ENCODE results near the gene ST6GALNAC3.
A peak's percentile ranks its signal among the peaks of the same experiment; 100 is the strongest.

The ST6GALNAC3 gene

GRCh38 chr1:76247261-76247852, 172.8 kb downstream of the ST6GALNAC3 start:
- DNase-seq (ENCODE audit: low spot score) = no peak

DNA sequence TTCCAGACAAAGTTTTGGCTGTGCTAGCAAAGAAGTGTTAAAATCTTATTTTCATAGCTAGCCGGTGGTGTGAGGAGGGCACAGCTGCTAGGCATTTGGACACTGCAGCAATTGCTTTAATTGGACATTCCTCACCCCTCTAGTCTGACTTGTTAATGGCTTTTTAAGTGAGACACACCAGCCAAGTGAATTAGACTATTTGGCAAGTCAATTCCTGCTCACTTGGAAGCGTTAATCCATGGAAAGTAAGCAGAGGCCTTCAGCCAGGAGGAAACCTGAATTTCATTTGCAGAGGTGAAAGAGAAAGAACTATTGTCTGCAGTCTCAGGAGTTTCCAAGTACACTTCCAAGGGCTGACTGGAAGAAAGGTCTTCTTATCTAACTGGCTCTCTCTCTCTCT, 175.7 kb downstream of the ST6GALNAC3 start:
- DNase-seq (ENCODE audit: low spot score) = no peak

DNA sequence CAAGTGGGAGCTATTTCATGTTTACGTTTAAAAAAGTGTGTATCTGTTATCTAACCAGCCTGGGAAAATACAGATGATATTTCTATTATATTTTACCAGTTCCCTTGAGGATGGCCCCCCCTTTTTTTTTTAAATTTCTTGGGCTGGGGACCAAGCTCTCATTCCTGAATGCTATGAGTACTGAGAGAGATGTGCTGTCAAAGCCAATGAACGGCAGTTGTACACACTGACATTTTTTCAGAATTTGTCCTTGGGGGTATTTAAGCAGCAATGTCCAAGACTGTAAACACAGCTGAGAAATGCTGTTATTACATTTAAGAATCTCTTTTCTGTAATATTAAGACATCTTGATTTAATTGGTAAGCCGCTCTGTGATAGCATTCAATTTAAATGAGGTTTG, 177.9 kb downstream of the ST6GALNAC3 start:
- DNase-seq (ENCODE audit: low spot score) = no peak

GRCh38 chr1:76254104-76255030, 179.8 kb downstream of the ST6GALNAC3 start:
- no peak for DNase-seq (ENCODE audit: low spot score)

GRCh38 chr1:76256289-76257223, 182.0 kb downstream of the ST6GALNAC3 start:
- DNase-seq (ENCODE audit: low spot score) = no peak

GRCh38 chr1:76257823-76258222, 183.3 kb downstream of the ST6GALNAC3 start:
- DNase-seq (ENCODE audit: low spot score) = no peak

GRCh38 chr1:76259270-76259669, 184.7 kb downstream of the ST6GALNAC3 start:
- DNase-seq (ENCODE audit: low spot score) = no peak

- no peak for DNase-seq (ENCODE audit: low spot score)
These were observed 185.7 kb downstream of the ST6GALNAC3 start for GRCh38 chr1:76260279-76260678.

DNA sequence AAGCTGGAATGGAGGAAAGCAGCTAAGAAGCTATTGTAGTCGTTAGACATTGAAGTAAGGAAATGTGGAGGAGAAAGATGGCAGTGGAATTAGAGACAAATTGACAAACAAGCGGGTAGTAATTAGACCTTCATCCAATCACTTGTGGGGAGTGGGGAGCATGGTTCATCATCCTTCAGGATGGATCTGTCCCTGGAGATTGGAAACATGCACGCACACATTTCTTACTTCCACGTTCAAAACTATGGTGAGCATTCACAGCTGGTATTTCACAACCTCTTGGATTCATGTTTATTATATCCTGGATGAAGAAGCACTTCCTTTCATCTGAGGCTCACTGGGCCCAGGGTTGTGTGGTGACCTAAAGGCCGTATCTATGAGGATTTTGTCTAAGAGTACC, 188.1 kb downstream of the ST6GALNAC3 start:
- no peak for DNase-seq (ENCODE audit: low spot score)

GRCh38 chr1:76264642-76265041, 190.1 kb downstream of the ST6GALNAC3 start:
- no peak for DNase-seq (ENCODE audit: low spot score)

GRCh38 chr1:76266762-76267161, 192.2 kb downstream of the ST6GALNAC3 start:
- DNase-seq (ENCODE audit: low spot score) = no peak

- DNase-seq (ENCODE audit: low spot score) = no peak
These were observed 193.1 kb downstream of the ST6GALNAC3 start for GRCh38 chr1:76267631-76268030.

DNA sequence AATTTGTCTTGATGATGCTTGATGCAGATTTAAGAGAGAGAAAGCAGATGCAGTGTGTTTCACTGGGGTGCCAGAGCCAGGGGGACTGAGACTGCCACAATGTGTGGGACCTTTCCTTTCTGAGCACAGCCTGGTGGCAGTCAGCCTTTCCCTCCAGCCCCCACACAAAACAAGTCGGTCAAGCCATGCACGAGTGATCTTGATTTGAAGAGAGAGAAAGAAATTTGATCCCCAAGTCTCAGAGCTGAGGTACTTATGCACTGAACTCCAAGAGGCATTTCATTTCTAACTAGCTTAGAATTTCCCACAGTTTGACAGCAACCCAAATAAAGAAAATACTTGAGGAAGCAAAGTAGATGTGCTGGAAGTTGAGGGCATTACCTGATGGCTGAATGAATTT, 193.8 kb downstream of the ST6GALNAC3 start:
- DNase-seq (ENCODE audit: low spot score) = no peak

GRCh38 chr1:76269155-76269554, 194.6 kb downstream of the ST6GALNAC3 start:
- peak; percentile 33 for DNase-seq (ENCODE audit: low spot score)

DNA sequence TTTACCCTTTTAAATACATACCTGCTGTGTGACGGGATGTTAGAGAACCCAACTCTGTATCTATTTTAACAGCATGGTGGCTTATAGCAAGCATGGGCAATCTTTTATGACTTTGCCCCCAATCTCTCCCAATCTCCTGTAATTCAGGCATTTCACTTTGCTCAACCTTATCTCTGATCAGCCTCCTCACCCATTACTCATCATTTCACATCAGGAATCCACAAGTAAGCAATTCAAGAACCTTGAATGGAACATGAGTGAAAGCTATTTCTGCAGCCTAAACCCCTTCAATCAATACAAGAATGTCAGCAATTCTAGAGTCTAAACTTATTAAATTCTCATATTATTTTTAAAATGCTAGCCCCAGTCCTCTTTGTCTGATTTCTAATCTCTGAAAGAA, 199.8 kb downstream of the ST6GALNAC3 start:
- no peak for DNase-seq (ENCODE audit: low spot score)

GRCh38 chr1:76274718-76275117, 200.2 kb downstream of the ST6GALNAC3 start:
- no peak for DNase-seq (ENCODE audit: low spot score)

DNA sequence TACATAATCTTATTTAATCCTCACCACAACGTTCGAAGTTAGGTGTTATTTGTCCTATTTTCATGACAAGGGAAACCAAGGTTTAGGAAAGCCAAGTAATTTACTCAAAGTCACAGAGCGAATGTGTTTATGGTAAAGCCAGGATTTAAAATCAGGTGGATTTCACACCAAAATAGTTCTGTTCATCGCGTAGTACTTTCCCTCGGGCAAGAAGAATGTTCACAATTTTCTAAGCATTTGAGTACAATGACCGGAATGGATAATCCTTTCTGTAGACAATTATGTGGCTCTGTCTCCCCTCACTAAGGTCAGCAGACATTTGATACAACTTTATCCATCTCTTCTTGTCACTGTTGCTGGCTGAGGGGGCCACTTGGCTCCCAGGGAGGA, 204.2 kb downstream of the ST6GALNAC3 start:
- DNase-seq (ENCODE audit: low spot score) = no peak

DNA sequence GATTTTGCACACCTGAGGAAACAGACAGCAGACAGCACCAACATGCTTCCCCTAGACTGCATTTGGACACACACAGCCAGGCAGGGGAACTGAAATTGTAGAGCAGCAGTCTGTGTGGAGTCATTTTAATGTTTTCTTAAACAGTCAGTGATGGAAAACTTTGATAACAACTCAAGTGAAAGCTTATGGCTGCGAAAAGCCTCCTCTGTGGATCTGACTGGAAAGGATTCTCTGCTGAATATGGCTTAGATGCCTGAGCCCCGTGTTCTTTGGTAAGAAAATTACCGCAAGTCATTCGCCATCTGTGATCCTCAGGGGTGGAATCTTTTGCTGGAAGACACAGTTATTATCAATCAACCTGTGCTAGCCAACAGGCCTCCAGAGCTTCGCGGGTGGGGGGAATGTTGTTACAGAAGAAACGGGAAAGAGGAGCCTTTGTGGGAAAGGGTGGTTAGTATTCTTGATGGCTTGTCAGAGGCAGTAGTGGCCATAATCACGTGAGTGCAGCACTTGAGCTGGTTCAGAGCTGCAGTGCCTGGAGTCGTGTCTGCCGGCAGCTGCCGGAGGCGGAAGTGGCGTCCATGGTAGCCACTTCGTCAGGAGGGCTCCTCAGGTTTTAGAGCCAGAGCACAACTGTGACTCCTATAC, 204.7 kb downstream of the ST6GALNAC3 start:
- DNase-seq (ENCODE audit: low spot score) = no peak

- DNase-seq (ENCODE audit: low spot score) = no peak
These were observed 206.8 kb downstream of the ST6GALNAC3 start for GRCh38 chr1:76281306-76281705.

GRCh38 chr1:76284842-76285241, 210.3 kb downstream of the ST6GALNAC3 start:
- no peak for DNase-seq (ENCODE audit: low spot score)

GRCh38 chr1:76285578-76286135, 211.1 kb downstream of the ST6GALNAC3 start:
- no peak for DNase-seq (ENCODE audit: low spot score)

DNA sequence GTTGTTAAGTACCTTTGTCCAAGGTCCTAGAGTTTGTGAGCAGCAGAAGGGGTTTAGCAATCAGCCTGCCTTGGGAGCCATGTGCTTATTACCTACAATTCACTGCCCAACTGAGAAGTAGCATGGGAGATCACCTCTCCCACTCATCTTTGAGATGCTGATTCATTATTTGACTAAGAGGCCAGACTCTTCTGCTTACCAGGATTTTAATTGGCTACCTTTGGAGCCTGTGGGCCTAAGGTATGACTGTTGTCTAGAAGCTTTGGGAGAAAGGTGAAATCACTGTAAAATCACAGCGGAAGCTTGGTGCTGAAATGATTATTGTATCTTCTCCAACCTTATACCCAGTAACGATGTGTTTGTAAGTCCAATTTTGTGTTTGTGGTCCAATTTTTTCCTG, 213.4 kb downstream of the ST6GALNAC3 start:
- DNase-seq (ENCODE audit: low spot score) = peak; percentile 66
